OCI-LY7 (cell line): ENCODE data around the gene CYP46A1. TPM values are rescaled to one million over a fixed set of nuclear protein-coding genes. Genes with fewer than 3 reads are reported as not detected.

Experiments used
- BruUV-seq: library from RNA; stranded (reverse); fragments of 400-500 nt; replicated peaks from 2 replicates; lab custom pipeline; 2021; lab: Mats Ljungman, UMichigan
- CTCF ChIA-PET: fragments of 300-600 bp; sonication (Branson Sonifier 250); formaldehyde crosslinking; loops from one replicate; lab custom pipeline; 2022; ENCODE audit warnings: antibody characterized with exemption; ENCODE audit not compliant: unreplicated experiment; lab: Charles Lee
- POLR2A ChIA-PET: fragments of 300-600 bp; sonication (Branson Sonifier 250); formaldehyde crosslinking; loops from one replicate; lab custom pipeline; 2022; ENCODE audit warnings: antibody characterized with exemption; lab: Charles Lee
- DNase-seq: peaks from one replicate; pipeline ENCODE4 v3.0.0-alpha.2; 2015; ENCODE audit warnings: low spot score
- H2AFZ ChIP-seq: fragments of 200-600 bp; sonication (generic), shearing (Covaris generic); 2 replicates; pipeline ENCODE4 v1.6.1; 2014; ENCODE audit warnings: mild to moderate bottlenecking, antibody characterized with exemption, low read length, moderate library complexity
- H3K27ac ChIP-seq: fragments of 200-600 bp; sonication (generic); 2 replicates; pipeline ENCODE4 v1.5.1; 2014; ENCODE audit warnings: mixed run types, low read depth, mild to moderate bottlenecking, moderate library complexity, low read length, inconsistent platforms; ENCODE audit not compliant: poor library complexity, severe bottlenecking
- H3K36me3 ChIP-seq: fragments of 200-600 bp; sonication (generic); 2 replicates; pipeline ENCODE4 v1.6.1; 2014; ENCODE audit warnings: mild to moderate bottlenecking, antibody characterized with exemption, low read length, moderate library complexity, mixed read lengths; ENCODE audit not compliant: insufficient read depth
- H3K4me1 ChIP-seq: fragments of 200-600 bp; sonication (generic); 2 replicates; pipeline ENCODE4 v1.5.1; 2014; ENCODE audit warnings: mild to moderate bottlenecking, low read length; ENCODE audit not compliant: insufficient read depth, poor library complexity, severe bottlenecking
- H3K4me2 ChIP-seq: fragments of 200-600 bp; sonication (generic); 2 replicates; pipeline ENCODE4 v1.6.1; 2014; ENCODE audit warnings: mild to moderate bottlenecking, low read length
- H3K4me3 ChIP-seq: fragments of 200-600 bp; sonication (generic); 2 replicates; pipeline ENCODE4 v1.5.1; 2014; ENCODE audit warnings: mild to moderate bottlenecking, low read depth, low read length; ENCODE audit not compliant: poor library complexity, severe bottlenecking
- H3K79me2 ChIP-seq: fragments of 200-600 bp; sonication (generic); 2 replicates; pipeline ENCODE4 v1.6.1; 2016; ENCODE audit warnings: low read depth, mild to moderate bottlenecking, low read length, moderate library complexity, mixed read lengths; ENCODE audit not compliant: insufficient read depth
- H3K9me2 ChIP-seq: fragments of 200-600 bp; sonication (generic); 2 replicates; pipeline ENCODE4 v1.6.1; 2016; ENCODE audit warnings: mild to moderate bottlenecking, low read length, mixed read lengths; ENCODE audit not compliant: insufficient read depth
- H3K9me3 ChIP-seq: fragments of 200-600 bp; sonication (generic); 2 replicates; pipeline ENCODE4 v1.6.1; 2014; ENCODE audit warnings: mild to moderate bottlenecking, mixed run types, low read length, mixed read lengths
- H4K20me1 ChIP-seq: fragments of 200-600 bp; sonication (generic); 2 replicates; pipeline ENCODE4 v1.6.1; 2014; ENCODE audit warnings: mild to moderate bottlenecking, antibody characterized with exemption, low read length, moderate library complexity, mixed read lengths; ENCODE audit not compliant: insufficient read depth
- EZH2phosphoT487 ChIP-seq: fragments of 200-600 bp; sonication (generic); IDR thresholded peaks from 2 replicates; pipeline ENCODE4 v1.6.1; 2018; ENCODE audit warnings: low read depth, borderline replicate concordance, mild to moderate bottlenecking, mixed run types, antibody characterized with exemption, low read length, moderate library complexity, mixed read lengths
- intact Hi-C: fragments of 100-400 bp; cut with micrococcal nuclease; formaldehyde crosslinking; loops from one replicate; pipeline ENCODE4 v1.10.0; 2022; ENCODE audit not compliant: unreplicated experiment
- total RNA-seq, 2 experiments: library from RNA; depleted of rRNA in 1 of 2; stranded (reverse); fragments of >200 nt in 1 of 2; shearing (Covaris generic) in 1 of 2; gene quantifications; 2 replicates each; pipeline ENCODE4 v1.2.3, GENCODE V29; 2014 to 2022
- TF ChIP-seq, protein P1 (sequence below): fragments of 200-600 bp; sonication (generic); conservative IDR thresholded peaks from 2 replicates; pipeline ENCODE4 v1.5.1; 2014; ENCODE audit warnings: mild to moderate bottlenecking, antibody characterized with exemption, low read length, moderate library complexity, mixed read lengths

The CYP46A1 gene
- total RNA-seq, 2 experiments from 2014 or later: 4.1 to 10.8 TPM

DNA sequence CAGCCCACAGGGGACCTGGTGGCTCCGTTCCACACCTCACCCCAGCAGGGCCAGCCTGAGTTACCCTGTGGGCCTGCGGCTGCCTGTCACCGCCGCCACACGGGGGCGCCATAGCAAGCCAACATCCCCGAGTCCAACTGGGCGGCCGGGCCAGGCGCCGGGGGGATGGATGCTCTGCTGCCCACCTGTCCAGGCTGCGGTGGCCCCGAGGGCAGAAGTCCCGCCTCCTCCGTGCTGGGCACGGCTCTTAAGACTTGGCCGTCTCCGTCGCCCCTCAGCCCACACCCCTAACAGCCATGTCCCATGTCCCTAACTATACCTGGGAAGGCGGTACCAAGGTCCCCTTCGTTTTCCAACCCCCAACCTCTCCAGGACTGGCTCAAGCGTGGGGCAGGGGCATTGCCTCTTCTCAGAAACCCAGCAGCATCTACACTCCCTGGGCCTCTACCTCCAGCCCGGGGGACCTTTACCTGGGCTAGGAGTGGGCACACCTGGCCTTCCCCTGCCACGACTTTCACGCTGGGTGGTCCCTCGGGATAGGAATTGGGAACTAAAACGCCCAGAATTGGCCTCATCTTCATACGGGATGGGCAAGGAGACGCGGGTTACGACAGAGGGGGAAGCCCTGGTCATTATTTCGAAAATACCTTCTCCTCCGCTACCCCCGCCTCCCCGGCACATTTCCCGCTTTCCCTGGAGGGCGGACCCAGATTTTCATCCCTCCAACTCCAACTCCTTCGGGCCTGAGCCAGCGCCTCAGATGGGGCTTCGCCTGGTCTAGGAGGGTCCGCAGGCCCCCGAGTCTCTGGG is 1.1 kb upstream of the CYP46A1 start:
- Histone ChIP-seq H3K36me3 (no peaks in the 10 kb centered on the region), H4K20me1 (no peaks in the 10 kb centered on the region), H2AFZ (peak overlapping the region; percentile 86), H3K9me3 (peaks cover 6% of the 10 kb centered on the region), H3K4me3 (peak overlapping the region; percentile 89), H3K9me2 (no peaks in the 10 kb centered on the region), H3K79me2 (no peaks in the 10 kb centered on the region), H3K4me2 (peak overlapping the region; percentile 87), H3K4me1 (peaks cover 38% of the 10 kb centered on the region), H3K27ac (peak overlapping the region; percentile 60)
- TF ChIP-seq, protein P1, sequence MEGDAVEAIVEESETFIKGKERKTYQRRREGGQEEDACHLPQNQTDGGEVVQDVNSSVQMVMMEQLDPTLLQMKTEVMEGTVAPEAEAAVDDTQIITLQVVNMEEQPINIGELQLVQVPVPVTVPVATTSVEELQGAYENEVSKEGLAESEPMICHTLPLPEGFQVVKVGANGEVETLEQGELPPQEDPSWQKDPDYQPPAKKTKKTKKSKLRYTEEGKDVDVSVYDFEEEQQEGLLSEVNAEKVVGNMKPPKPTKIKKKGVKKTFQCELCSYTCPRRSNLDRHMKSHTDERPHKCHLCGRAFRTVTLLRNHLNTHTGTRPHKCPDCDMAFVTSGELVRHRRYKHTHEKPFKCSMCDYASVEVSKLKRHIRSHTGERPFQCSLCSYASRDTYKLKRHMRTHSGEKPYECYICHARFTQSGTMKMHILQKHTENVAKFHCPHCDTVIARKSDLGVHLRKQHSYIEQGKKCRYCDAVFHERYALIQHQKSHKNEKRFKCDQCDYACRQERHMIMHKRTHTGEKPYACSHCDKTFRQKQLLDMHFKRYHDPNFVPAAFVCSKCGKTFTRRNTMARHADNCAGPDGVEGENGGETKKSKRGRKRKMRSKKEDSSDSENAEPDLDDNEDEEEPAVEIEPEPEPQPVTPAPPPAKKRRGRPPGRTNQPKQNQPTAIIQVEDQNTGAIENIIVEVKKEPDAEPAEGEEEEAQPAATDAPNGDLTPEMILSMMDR: peak; percentile 97
- TF ChIP-seq EZH2phosphoT487: no peak
- intact Hi-C loops: loop anchor here (2.0 to 5.0 kb wide), 2 partner anchors 202 to 384 kb away; partner anchors contain the start of gene EVL
- DNase-seq: peak; percentile 84
- TSS peak; percentile 96 for BruUV-seq
- ChIA-PET CTCF (interaction anchor here (0.6 to 1.0 kb wide), 2 partner anchors 16 to 258 kb away, joined by 4 to 6 read pairs; no protein-coding TSS in a partner anchor), POLR2A (no interaction called here)

DNA sequence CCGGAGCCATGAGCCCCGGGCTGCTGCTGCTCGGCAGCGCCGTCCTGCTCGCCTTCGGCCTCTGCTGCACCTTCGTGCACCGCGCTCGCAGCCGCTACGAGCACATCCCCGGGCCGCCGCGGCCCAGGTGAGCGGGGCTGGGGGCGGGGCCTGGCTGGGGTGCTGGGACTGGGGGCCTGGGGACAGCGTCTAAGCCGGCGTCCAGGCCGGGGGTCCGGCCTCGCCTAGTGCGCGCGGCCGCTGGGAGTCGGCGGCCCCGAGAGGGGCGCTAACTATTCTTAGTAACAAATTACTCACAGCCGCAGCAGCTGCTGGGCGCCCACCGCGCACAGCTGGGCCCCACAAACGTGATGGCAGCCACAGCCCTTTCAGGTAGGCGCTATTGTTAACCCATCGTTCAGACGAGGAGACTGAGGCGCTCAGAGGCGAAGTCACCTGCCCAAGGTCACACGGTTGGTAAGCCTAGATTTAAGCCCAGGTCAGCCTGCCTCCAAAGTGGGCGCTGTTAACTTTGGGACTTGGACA is 374 bp downstream of the CYP46A1 start:
- POLR2A ChIA-PET: interaction anchor here (0.7 to 1.3 kb wide), 8 partner anchors 12 to 203 kb away, joined by 3 to 5 read pairs (median 3); partner anchors contain the start of gene CCNK
- TF ChIP-seq, protein P1: no peak
- TF ChIP-seq EZH2phosphoT487: no peak
- DNase-seq: peak; percentile 62

More for the DNA sequence above, 374 bp downstream of the CYP46A1 start:
- BruUV-seq: no TSS peak
- Histone ChIP-seq H4K20me1 (no peaks in the 10 kb centered on the region), H3K79me2 (no peaks in the 10 kb centered on the region), H3K9me2 (no peaks in the 10 kb centered on the region), H3K4me3 (peak overlapping the region; percentile 75), H3K27ac (peak overlapping the region; percentile 32), H2AFZ (no peak overlapping the region), H3K4me2 (peak overlapping the region; percentile 88), H3K36me3 (no peaks in the 10 kb centered on the region), H3K4me1 (peaks cover 42% of the 10 kb centered on the region), H3K9me3 (no peaks in the 10 kb centered on the region)
- CTCF ChIA-PET: interaction anchor here (0.5 to 0.7 kb wide), 2 partner anchors 16 to 36 kb away, joined by 4 read pairs; no protein-coding TSS in a partner anchor
- intact Hi-C loops: loop anchor here (1.0 to 5.0 kb wide), 3 partner anchors 20 to 383 kb away; partner anchors contain the start of genes CCDC85C and EVL
